ENCODE results near the gene AMN.

The AMN gene

DNA sequence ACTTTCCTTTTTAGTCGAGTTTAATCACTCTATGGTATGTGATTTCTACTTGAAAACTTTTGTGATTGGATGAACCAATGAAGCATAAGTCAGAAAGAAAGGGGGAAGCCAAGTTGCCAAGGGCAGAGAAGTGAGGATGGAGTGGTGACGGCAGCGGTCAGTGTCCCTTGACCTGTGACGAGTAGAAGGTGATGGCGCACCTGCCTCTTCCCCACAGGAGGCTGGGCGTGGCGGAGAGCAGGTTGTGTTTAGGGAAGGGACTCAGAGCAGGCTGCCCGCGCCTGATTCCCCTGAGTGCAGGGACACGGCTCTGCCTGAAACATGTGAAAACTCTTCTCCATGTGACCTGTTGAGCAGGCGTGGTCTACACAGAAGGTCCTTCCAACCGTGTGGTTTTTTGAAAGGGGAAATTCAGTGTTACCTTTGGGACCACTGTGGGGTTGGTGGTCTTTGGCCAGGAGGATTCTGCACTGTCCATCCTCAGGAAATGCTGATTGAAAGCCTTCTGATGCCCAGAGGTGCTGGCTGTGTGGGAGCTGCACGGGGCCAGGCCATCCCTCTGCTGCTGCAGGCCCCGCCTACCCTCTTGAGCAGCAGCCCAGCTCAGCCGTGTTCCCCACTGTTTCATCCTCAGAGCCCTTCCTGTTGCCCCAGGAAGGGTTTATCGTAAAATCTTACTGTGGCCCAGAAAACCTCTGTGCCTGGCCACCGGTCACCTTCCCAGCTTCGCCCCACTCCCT lies 23.5 kb upstream of the AMN start:
- Histone ChIP-seq H3K9me3 (ENCODE audit: control insufficient read depth, insufficient read depth, low read length) (no peaks in the 10 kb centered on the region), H3K27me3 (ENCODE audit: control insufficient read depth, insufficient read depth, low read length) (no peaks in the 10 kb centered on the region), H3K9ac (ENCODE audit: low read depth, low read length) (no peak overlapping the region), H3K4me1 (ENCODE audit: control insufficient read depth, insufficient read depth, low read length) (no peaks in the 10 kb centered on the region), H3K27ac (ENCODE audit: low read depth, low read length) (no peak overlapping the region), H3K36me3 (ENCODE audit: control insufficient read depth, insufficient read depth, low read length) (0 out of 2 replicates have a peak, but pooled peaks cover 5% of the 10 kb centered on the region), H3K4me3 (ENCODE audit: low read depth, low read length) (no peak overlapping the region)

DNA sequence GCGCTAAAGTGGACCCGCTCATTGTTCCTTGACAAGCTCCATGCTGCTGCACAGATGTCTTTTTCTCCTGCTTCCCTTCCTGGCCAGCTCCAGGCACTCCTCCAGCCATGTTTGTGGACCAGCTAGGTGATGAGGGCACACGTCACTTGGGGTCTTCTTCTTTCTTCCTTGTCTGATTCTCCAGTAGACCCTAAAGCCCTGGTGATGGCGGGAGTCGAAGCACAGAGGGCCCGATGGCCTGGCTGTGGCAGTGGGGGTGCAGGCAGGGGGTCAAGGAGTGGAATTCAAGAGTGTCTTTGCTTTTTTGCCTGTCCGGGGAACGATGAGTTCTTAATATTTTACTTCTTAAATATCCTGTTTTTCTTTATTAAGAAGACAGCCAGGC lies 23.0 kb upstream of the AMN start:
- no peak overlapping the region for H3K4me3 ChIP-seq (ENCODE audit: low read depth, low read length)

DNA sequence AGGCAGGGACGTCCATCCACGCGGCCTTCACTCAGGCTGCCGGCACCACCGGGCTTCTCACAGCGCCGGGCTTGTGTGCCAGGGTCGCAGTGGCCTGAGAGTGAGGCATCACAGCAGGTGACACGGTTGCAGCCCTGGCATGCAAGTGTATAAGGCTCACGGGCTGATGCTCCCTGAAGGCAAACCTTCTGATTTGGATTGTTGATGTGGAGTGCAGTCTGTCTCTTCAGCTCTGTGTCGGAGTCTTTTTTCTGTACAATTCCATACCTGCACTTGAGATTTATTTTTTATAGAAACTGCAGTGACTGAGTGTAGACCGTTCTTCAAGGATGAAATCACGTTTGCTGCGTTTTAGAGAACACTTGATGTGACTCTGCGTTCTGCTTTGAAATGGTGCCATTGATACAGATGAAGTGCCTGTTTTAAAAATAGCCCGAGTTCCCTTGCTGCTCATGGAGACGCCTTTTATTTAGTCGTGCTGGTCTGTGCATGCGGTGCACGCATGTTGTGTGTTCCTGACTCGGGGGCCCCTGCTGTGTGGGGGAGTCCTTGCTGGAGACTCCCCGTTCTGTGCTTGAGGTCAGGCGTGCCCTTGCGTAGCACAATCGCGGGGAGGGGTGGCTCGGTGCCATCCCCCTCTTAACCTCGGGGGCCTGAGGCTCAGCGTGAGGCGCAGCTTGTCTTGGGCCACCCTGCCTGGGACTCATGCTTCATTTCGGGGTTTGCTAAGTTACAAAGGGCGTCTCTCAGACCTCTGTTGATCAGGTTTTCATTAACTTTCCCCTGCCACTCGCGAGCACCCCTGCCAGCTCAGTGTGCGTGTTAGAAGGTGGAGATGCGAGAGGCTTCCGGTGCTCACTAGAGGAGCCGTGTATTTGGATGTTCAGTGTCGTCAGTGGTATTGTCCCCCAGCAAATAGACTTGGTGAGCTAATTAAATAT lies 21.6 kb upstream of the AMN start:
- no peaks in the 10 kb centered on the region for H3K27me3 ChIP-seq (ENCODE audit: control insufficient read depth, insufficient read depth, low read length)
- no peak overlapping the region for H3K4me3 ChIP-seq (ENCODE audit: low read depth, low read length)
- H3K9ac ChIP-seq (ENCODE audit: low read depth, low read length): no peak overlapping the region
- no peaks in the 10 kb centered on the region for H3K4me1 ChIP-seq (ENCODE audit: control insufficient read depth, insufficient read depth, low read length)
- no peak overlapping the region for H3K27ac ChIP-seq (ENCODE audit: low read depth, low read length)
- peaks cover 9% of the 10 kb centered on the region for H3K36me3 ChIP-seq (ENCODE audit: control insufficient read depth, insufficient read depth, low read length)
- H3K9me3 ChIP-seq (ENCODE audit: control insufficient read depth, insufficient read depth, low read length): no peaks in the 10 kb centered on the region

More for the DNA sequence above, 23.0 kb upstream of the AMN start:
- H3K4me1 ChIP-seq (ENCODE audit: control insufficient read depth, insufficient read depth, low read length): no peaks in the 10 kb centered on the region
- no peaks in the 10 kb centered on the region for H3K9me3 ChIP-seq (ENCODE audit: control insufficient read depth, insufficient read depth, low read length)
- H3K9ac ChIP-seq (ENCODE audit: low read depth, low read length): no peak overlapping the region
- 0 out of 2 replicates have a peak, but pooled peaks cover 5% of the 10 kb centered on the region for H3K36me3 ChIP-seq (ENCODE audit: control insufficient read depth, insufficient read depth, low read length)
- no peaks in the 10 kb centered on the region for H3K27me3 ChIP-seq (ENCODE audit: control insufficient read depth, insufficient read depth, low read length)
- H3K27ac ChIP-seq (ENCODE audit: low read depth, low read length): no peak overlapping the region

DNA sequence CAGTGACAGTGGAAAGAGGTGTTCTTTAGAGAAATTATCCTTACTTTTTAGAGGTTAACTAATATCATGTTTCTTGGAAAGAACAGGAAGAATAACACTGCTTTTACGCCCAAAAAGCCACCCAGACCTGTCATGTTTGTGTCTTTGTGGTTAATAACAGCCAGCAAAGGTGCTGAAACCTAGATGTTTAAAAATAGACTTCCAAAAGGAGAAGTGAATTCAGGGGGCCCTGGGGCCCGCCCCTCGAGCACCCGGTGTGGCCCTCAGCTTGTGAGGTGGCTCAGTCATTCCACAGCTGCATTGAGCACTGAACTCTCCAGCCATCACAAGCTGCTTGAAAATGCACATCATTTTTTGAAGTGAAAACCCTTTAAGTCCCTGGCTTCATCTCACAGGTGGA lies 20.8 kb upstream of the AMN start:
- Histone ChIP-seq H3K27me3 (ENCODE audit: control insufficient read depth, insufficient read depth, low read length) (no peaks in the 10 kb centered on the region), H3K9me3 (ENCODE audit: control insufficient read depth, insufficient read depth, low read length) (0 out of 2 replicates have a peak, but pooled peaks cover 3% of the 10 kb centered on the region), H3K4me3 (ENCODE audit: low read depth, low read length) (no peak overlapping the region), H3K27ac (ENCODE audit: low read depth, low read length) (no peak overlapping the region), H3K36me3 (ENCODE audit: control insufficient read depth, insufficient read depth, low read length) (peaks cover 15% of the 10 kb centered on the region), H3K9ac (ENCODE audit: low read depth, low read length) (no peak overlapping the region), H3K4me1 (ENCODE audit: control insufficient read depth, insufficient read depth, low read length) (no peaks in the 10 kb centered on the region)

DNA sequence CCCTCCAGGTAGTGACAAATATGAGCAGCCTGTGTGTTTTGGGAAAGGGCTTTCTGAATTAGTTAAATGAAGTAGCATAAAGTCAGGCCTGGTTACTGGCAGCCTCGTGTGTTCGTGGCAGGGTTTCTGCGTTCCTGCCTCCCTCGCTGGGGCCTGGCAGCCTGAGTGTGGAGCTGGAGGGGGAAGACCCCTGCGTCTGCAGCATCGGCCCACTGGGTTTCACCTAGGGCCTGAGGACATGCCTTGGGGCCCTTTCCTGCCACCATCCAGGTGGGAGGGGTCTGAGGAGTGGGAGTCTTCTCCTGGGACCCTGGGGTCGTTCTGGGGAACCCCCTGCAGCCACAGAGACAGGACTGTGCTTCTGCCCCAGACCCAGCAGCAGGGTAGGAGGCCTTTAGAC lies 20.4 kb upstream of the AMN start:
- Histone ChIP-seq H3K4me3 (ENCODE audit: low read depth, low read length) (no peak overlapping the region), H3K27ac (ENCODE audit: low read depth, low read length) (no peak overlapping the region), H3K9ac (ENCODE audit: low read depth, low read length) (no peak overlapping the region), H3K9me3 (ENCODE audit: control insufficient read depth, insufficient read depth, low read length) (0 out of 2 replicates have a peak, but pooled peaks cover 7% of the 10 kb centered on the region), H3K27me3 (ENCODE audit: control insufficient read depth, insufficient read depth, low read length) (no peaks in the 10 kb centered on the region), H3K36me3 (ENCODE audit: control insufficient read depth, insufficient read depth, low read length) (peaks cover 18% of the 10 kb centered on the region), H3K4me1 (ENCODE audit: control insufficient read depth, insufficient read depth, low read length) (no peaks in the 10 kb centered on the region)

DNA sequence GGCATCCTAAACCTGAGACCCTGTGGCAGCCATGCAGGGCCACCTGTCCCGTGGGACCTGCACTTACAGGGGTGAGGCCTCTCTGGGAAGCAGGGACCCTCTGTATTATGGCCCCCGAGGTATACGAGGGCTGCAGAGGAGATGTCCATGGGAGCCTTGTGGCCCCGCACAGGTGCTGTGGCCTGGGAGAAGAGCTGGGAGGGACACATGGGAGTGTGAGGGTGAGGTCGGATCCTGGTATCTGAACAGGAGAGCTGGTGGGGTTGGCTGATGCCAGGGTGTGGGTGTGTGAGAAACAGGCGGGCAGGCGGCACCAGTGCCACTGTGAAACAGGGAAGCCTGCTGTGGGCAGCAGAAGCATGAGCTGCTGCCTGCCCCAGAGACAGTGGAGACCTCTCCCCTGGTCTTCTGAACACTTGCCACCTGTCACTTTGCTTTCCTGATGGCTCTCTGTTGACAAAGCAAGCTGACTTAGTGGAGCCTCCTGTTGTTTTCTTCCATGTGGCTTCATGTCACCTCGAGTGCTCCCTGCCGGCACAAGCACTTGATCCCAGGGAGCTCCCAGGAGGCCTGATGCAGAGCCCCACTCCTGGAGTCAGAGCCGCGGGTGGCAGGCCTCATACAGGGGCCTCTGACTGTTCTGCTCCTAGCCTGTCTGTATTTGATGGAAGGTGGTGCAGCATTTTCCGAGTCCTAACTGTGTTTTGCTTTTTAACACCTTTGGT lies 19.8 kb upstream of the AMN start:
- H3K4me1 ChIP-seq (ENCODE audit: control insufficient read depth, insufficient read depth, low read length): no peaks in the 10 kb centered on the region
- no peak overlapping the region for H3K27ac ChIP-seq (ENCODE audit: low read depth, low read length)
- 0 out of 2 replicates have a peak, but pooled peaks cover 10% of the 10 kb centered on the region for H3K9me3 ChIP-seq (ENCODE audit: control insufficient read depth, insufficient read depth, low read length)
- no peak overlapping the region for H3K4me3 ChIP-seq (ENCODE audit: low read depth, low read length)
- no peaks in the 10 kb centered on the region for H3K27me3 ChIP-seq (ENCODE audit: control insufficient read depth, insufficient read depth, low read length)
- peaks cover 18% of the 10 kb centered on the region for H3K36me3 ChIP-seq (ENCODE audit: control insufficient read depth, insufficient read depth, low read length)
- H3K9ac ChIP-seq (ENCODE audit: low read depth, low read length): no peak overlapping the region

DNA sequence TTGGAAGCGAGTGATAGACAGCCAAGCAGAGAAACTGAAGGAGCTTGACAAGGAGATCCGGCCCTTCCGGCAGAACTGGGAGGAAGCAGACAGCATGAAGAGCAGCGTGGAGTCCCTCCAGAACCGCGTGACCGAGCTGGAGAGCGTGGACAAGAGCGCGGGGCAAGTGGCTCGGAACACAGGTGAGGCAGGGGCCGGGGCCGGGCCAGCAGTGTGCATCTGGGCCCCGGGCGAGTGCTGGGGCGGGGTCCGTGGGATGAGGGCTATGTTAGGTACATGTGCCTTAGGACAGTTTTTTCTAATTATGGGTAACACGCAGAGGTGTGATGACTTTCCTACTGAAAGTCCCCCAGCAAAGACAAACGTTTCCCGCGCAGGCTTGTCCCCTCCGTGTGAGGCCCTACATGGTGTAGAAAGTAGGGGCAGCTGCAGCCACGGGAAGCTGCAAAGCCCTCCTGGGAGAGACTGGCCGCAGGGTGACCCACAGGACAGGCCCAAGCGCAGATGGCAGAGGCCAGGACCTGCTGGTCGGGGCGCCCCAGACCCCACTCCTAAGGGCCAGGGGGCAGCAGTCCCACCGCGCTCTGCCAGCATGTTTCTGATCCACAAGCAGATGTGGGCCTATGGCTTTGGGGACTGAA lies 19.1 kb upstream of the AMN start:
- Histone ChIP-seq H3K4me1 (ENCODE audit: control insufficient read depth, insufficient read depth, low read length) (no peaks in the 10 kb centered on the region), H3K27ac (ENCODE audit: low read depth, low read length) (no peak overlapping the region), H3K9me3 (ENCODE audit: control insufficient read depth, insufficient read depth, low read length) (0 out of 2 replicates have a peak, but pooled peaks cover 10% of the 10 kb centered on the region), H3K4me3 (ENCODE audit: low read depth, low read length) (no peak overlapping the region), H3K27me3 (ENCODE audit: control insufficient read depth, insufficient read depth, low read length) (no peaks in the 10 kb centered on the region), H3K36me3 (ENCODE audit: control insufficient read depth, insufficient read depth, low read length) (peaks cover 18% of the 10 kb centered on the region), H3K9ac (ENCODE audit: low read depth, low read length) (no peak overlapping the region)

DNA sequence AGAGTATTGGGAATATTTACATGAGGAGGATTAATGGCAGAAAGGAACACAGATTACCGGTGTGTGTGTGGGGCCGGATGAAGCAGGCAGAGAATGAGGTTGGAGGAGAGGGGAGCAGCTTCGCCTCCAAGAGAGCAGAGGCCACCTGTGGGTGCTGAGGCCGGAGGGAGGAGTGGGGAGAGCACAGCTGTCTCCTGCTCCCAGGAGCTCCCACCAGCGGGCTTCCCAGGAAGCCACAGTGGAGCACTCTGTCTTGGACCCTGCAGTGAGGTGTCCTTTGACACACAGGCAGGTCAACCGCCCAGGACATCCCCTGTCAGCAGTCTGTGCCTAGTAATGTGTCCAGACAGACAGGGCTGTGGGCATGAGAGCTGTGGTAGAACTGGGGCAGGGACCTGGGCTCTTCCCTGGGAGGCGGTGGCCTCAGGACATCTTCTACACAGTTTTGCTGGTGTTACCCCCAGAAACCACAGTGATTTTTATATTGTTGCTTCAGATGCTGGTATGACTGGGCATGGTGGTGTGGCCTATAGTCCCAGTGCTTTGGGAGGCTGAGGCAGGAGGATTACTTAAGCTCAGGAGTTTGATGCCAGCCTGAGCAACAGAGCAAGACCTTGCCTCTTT lies 18.5 kb upstream of the AMN start:
- peaks cover 18% of the 10 kb centered on the region for H3K36me3 ChIP-seq (ENCODE audit: control insufficient read depth, insufficient read depth, low read length)
- H3K4me1 ChIP-seq (ENCODE audit: control insufficient read depth, insufficient read depth, low read length): no peaks in the 10 kb centered on the region
- no peak overlapping the region for H3K9ac ChIP-seq (ENCODE audit: low read depth, low read length)
- H3K4me3 ChIP-seq (ENCODE audit: low read depth, low read length): no peak overlapping the region
- H3K9me3 ChIP-seq (ENCODE audit: control insufficient read depth, insufficient read depth, low read length): 0 out of 2 replicates have a peak, but pooled peaks cover 10% of the 10 kb centered on the region
- H3K27me3 ChIP-seq (ENCODE audit: control insufficient read depth, insufficient read depth, low read length): no peaks in the 10 kb centered on the region
- no peak overlapping the region for H3K27ac ChIP-seq (ENCODE audit: low read depth, low read length)

DNA sequence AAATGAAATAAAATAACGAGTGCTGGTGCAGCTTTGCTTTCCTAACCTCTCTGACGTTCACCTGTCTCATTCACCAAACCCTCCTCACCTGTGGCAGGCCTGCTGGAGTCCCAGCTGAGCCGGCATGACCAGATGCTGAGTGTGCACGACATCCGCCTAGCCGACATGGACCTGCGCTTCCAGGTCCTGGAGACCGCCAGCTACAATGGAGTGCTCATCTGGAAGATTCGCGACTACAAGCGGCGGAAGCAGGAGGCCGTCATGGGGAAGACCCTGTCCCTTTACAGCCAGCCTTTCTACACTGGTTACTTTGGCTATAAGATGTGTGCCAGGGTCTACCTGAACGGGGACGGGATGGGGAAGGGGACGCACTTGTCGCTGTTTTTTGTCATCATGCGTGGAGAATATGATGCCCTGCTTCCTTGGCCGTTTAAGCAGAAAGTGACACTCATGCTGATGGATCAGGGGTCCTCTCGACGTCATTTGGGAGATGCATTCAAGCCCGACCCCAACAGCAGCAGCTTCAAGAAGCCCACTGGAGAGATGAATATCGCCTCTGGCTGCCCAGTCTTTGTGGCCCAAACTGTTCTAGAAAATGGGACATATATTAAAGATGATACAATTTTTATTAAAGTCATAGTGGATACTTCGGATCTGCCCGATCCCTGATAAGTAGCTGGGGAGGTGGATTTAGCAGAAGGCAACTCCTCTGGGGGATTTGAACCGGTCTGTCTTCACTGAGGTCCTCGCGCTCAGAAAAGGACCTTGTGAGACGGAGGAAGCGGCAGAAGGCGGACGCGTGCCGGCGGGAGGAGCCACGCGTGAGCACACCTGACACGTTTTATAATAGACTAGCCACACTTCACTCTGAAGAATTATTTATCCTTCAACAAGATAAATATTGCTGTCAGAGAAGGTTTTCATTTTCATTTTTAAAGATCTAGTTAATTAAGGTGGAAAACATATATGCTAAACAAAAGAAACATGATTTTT lies 17.1 kb upstream of the AMN start:
- H3K27me3 ChIP-seq (ENCODE audit: control insufficient read depth, insufficient read depth, low read length): no peaks in the 10 kb centered on the region
- H3K27ac ChIP-seq (ENCODE audit: low read depth, low read length): no peak overlapping the region
- H3K9ac ChIP-seq (ENCODE audit: low read depth, low read length): no peak overlapping the region
- H3K36me3 ChIP-seq (ENCODE audit: control insufficient read depth, insufficient read depth, low read length): peaks cover 18% of the 10 kb centered on the region
- H3K9me3 ChIP-seq (ENCODE audit: control insufficient read depth, insufficient read depth, low read length): 0 out of 2 replicates have a peak, but pooled peaks cover 10% of the 10 kb centered on the region
- H3K4me3 ChIP-seq (ENCODE audit: low read depth, low read length): no peak overlapping the region
- no peaks in the 10 kb centered on the region for H3K4me1 ChIP-seq (ENCODE audit: control insufficient read depth, insufficient read depth, low read length)
